HCT116 (cell line): ENCODE data around the gene MBOAT1. TPM values are rescaled to one million over a fixed set of nuclear protein-coding genes. Genes with fewer than 3 reads are reported as not detected.

Experiments used
- ATAC-seq: fragments of 200-7000 bp; cut with Tn5 transposase; 2 replicates; pipeline ENCODE4 v1.9.1; 2020; ENCODE audit warnings: mild to moderate bottlenecking, moderate library complexity
- BruUV-seq: library from RNA; stranded (reverse); fragments of 400-500 nt; replicated peaks from 2 replicates; lab custom pipeline; 2021; lab: Mats Ljungman, UMichigan
- CTCF ChIA-PET: fragments of 300-600 bp; sonication (Branson Sonifier 250); formaldehyde crosslinking; loops from one replicate; lab custom pipeline; 2021; ENCODE audit warnings: antibody characterized with exemption; lab: Charles Lee
- POLR2A ChIA-PET: fragments of 300-600, 350-600 bp; sonication (Branson Sonifier 250); formaldehyde crosslinking; loops from one replicate; lab custom pipeline; 2021; ENCODE audit warnings: antibody characterized with exemption; lab: Charles Lee
- RAD21 ChIA-PET, 2 experiments: fragments of 300-600 bp; sonication (Branson Sonifier 250); formaldehyde crosslinking; loops; one replicate each; lab custom pipeline; 2023; ENCODE audit warnings: low total read pairs in 2 of 2; ENCODE audit not compliant: uncharacterized antibody in 2 of 2, unreplicated experiment in 2 of 2, low non-redundant PET in 1 of 2; lab: Charles Lee
- DNase-seq: peaks from one replicate; pipeline ENCODE4 v3.0.0-alpha.2; 2010; ENCODE audit warnings: low read depth, low spot score
- H2AFZ ChIP-seq: fragments of 200-600 bp; shearing (Covaris generic), sonication (generic); 2 replicates; pipeline ENCODE4 v1.6.1; 2017; ENCODE audit warnings: low read depth, mixed run types, mixed read lengths, antibody characterized with exemption, low read length; ENCODE audit not compliant: poor library complexity, severe bottlenecking
- H3K27ac ChIP-seq: 2 replicates; pipeline ENCODE4 v1.5.1; 2012; ENCODE audit warnings: low read depth, low read length
- H3K27me3 ChIP-seq: fragments of 200-600 bp; sonication (generic); 2 replicates; pipeline ENCODE4 v1.6.1; 2016; ENCODE audit warnings: mixed run types, low read length, mixed read lengths; ENCODE audit not compliant: insufficient read depth
- H3K36me3 ChIP-seq, 2 experiments: fragments of 200-500 bp in 1 of 2; fragments of 200-600 bp in 1 of 2; sonication (Bioruptor generic) in 1 of 2; sonication (generic) in 1 of 2; 2 replicates each; pipeline versions ENCODE4 v1.5.1 to v1.6.1; 2014 to 2016; ENCODE audit warnings: low read length in 2 of 2, inconsistent platforms in 1 of 2, mixed read lengths in 1 of 2, mixed run types in 1 of 2; ENCODE audit not compliant: insufficient read depth in 2 of 2, control insufficient read depth in 1 of 2
- H3K4me1 ChIP-seq, 2 experiments: fragments of 200-600 bp in 1 of 2; sonication (generic) in 1 of 2; 2 replicates each; pipeline versions ENCODE4 v1.5.1 to v1.6.1; 2012 to 2017; ENCODE audit warnings: low read length in 2 of 2, inconsistent platforms in 1 of 2, mild to moderate bottlenecking in 1 of 2, mixed read lengths in 1 of 2, mixed run types in 1 of 2, moderate library complexity in 1 of 2; ENCODE audit not compliant: insufficient read depth in 2 of 2, control insufficient read depth in 1 of 2
- H3K4me2 ChIP-seq: fragments of 200-600 bp; sonication (generic); 2 replicates; pipeline ENCODE4 v1.6.1; 2017; ENCODE audit warnings: mixed run types, low read length, mixed read lengths
- H3K4me3 ChIP-seq, 2 experiments: fragments of 200-600 bp in 1 of 2; sonication (generic) in 1 of 2; replicated peaks in 1 of 2; 2 replicates each; pipeline ENCODE4 v1.5.1; 2011 to 2016; ENCODE audit warnings: low read length in 2 of 2, control low read depth in 1 of 2, low read depth in 1 of 2, mild to moderate bottlenecking in 1 of 2, mixed read lengths in 1 of 2, mixed run types in 1 of 2
- H3K79me2 ChIP-seq: fragments of 200-600 bp; sonication (generic); 2 replicates; pipeline ENCODE4 v1.6.1; 2017; ENCODE audit warnings: mild to moderate bottlenecking, mixed run types, low read length, moderate library complexity, mixed read lengths; ENCODE audit not compliant: insufficient read depth
- H3K9ac ChIP-seq: fragments of 200-600 bp; sonication (generic); 2 replicates; pipeline ENCODE4 v1.6.1; 2016; ENCODE audit warnings: low read length, mixed read lengths
- H3K9me2 ChIP-seq: fragments of 200-600 bp; sonication (generic), shearing (Covaris generic); 2 replicates; pipeline ENCODE4 v1.6.1; 2017; ENCODE audit warnings: mixed run types, mild to moderate bottlenecking, moderate library complexity; ENCODE audit not compliant: insufficient read depth
- H3K9me3 ChIP-seq, 2 experiments: fragments of 200-500 bp in 1 of 2; fragments of 200-600 bp in 1 of 2; sonication (Bioruptor generic) in 1 of 2; sonication (generic) in 1 of 2; 2 replicates each; pipeline ENCODE4 v1.6.1; 2014 to 2017; ENCODE audit warnings: low read length in 2 of 2, mixed read lengths in 2 of 2, inconsistent platforms in 1 of 2, low read depth in 1 of 2, mild to moderate bottlenecking in 1 of 2, mixed run types in 1 of 2, moderate library complexity in 1 of 2; ENCODE audit not compliant: control insufficient read depth in 1 of 2, insufficient read depth in 1 of 2
- H4K20me1 ChIP-seq: fragments of 200-600 bp; sonication (generic), shearing (Covaris generic); 2 replicates; pipeline ENCODE4 v1.6.1; 2017; ENCODE audit warnings: mixed run types, mild to moderate bottlenecking, moderate library complexity; ENCODE audit not compliant: insufficient read depth
- CBX3 ChIP-seq: IDR thresholded peaks from 2 replicates; pipeline ENCODE4 v1.6.1; 2012; ENCODE audit warnings: low read depth
- CEBPB ChIP-seq: IDR thresholded peaks from 2 replicates; pipeline ENCODE4 v1.6.1; 2012; ENCODE audit warnings: low read depth
- EGR1 ChIP-seq: IDR thresholded peaks from 2 replicates; pipeline ENCODE4 v1.6.1; 2012; ENCODE audit warnings: low read depth
- JUND ChIP-seq: IDR thresholded peaks from 2 replicates; pipeline ENCODE4 v1.6.1; 2012
- POLR2A ChIP-seq: IDR thresholded peaks from 2 replicates; pipeline ENCODE4 v1.7.0; 2011; ENCODE audit warnings: borderline replicate concordance; ENCODE audit not compliant: insufficient read depth, insufficient read length; ENCODE audit errors: extremely low read depth
- RAD21 ChIP-seq: IDR thresholded peaks from 2 replicates; pipeline ENCODE4 v1.6.1; 2012; ENCODE audit warnings: low read depth, mild to moderate bottlenecking
- TCF7L2 ChIP-seq: IDR thresholded peaks from 2 replicates; pipeline ENCODE4 v1.7.0; 2011; ENCODE audit warnings: borderline replicate concordance, inconsistent platforms; ENCODE audit not compliant: insufficient read depth, insufficient read length; ENCODE audit errors: extremely low read depth
- ZFX ChIP-seq: fragments of 450-650 bp; IDR thresholded peaks from 2 replicates; pipeline ENCODE4 v1.6.1; 2017
- ZNF274 ChIP-seq: fragments of 200-500 bp; sonication (Bioruptor generic); IDR thresholded peaks from 2 replicates; pipeline ENCODE4 v1.6.1; 2014; ENCODE audit warnings: mild to moderate bottlenecking, low read depth, low read length, inconsistent platforms
- intact Hi-C: fragments of 100-400 bp; cut with micrococcal nuclease; formaldehyde crosslinking; loops from 2 replicates; pipeline ENCODE4 v1.10.0; 2022
- total RNA-seq: library from RNA; stranded (reverse); gene quantifications from one replicate; pipeline ENCODE4 v1.2.1, GENCODE V29; 2021; ENCODE audit not compliant: unreplicated experiment
- TF ChIP-seq, protein P1 (sequence below), 3 experiments: fragments of 200-600 bp in 1 of 3; sonication (generic) in 1 of 3; IDR thresholded peaks in 2 of 3; conservative IDR thresholded peaks in 1 of 3; 2 replicates each; pipeline ENCODE4 v1.5.1; 2012 to 2017; ENCODE audit warnings: low read depth in 2 of 3, low read length in 2 of 3, antibody characterized with exemption in 1 of 3, borderline replicate concordance in 1 of 3, control low read depth in 1 of 3, mild to moderate bottlenecking in 1 of 3, mixed read lengths in 1 of 3, mixed run types in 1 of 3, moderate library complexity in 1 of 3; ENCODE audit not compliant: insufficient read depth in 1 of 3
- TF ChIP-seq, protein P2 (sequence below): IDR thresholded peaks from 2 replicates; pipeline ENCODE4 v1.6.1; 2012; ENCODE audit warnings: low read depth

MBOAT1 gene
- total RNA-seq, 1 experiment from 2014 or later: 11.7 TPM

DNA sequence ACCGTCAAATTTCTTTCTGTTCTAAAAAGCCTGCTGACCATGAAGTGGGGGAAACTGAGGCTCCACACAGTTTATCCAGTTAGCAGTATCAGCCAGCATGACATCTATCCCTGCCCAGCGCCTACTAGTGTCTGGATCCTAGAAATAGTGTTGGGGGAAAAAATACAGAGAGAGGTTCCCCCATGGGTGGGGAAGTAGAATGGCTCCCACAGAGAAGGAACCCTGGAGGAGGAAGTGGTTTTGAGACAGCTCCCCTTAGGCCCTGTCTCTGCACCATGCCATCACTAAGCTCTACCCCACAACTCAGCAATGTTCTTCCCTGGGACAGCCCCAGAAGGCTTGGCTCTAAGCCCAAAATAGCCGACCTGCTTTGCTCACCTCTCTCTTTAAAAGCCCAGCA is 153.4 kb downstream of the MBOAT1 start:
- no peak for TF ChIP-seq ZNF274
- TF ChIP-seq RAD21: no peak
- TF ChIP-seq, protein P1, sequence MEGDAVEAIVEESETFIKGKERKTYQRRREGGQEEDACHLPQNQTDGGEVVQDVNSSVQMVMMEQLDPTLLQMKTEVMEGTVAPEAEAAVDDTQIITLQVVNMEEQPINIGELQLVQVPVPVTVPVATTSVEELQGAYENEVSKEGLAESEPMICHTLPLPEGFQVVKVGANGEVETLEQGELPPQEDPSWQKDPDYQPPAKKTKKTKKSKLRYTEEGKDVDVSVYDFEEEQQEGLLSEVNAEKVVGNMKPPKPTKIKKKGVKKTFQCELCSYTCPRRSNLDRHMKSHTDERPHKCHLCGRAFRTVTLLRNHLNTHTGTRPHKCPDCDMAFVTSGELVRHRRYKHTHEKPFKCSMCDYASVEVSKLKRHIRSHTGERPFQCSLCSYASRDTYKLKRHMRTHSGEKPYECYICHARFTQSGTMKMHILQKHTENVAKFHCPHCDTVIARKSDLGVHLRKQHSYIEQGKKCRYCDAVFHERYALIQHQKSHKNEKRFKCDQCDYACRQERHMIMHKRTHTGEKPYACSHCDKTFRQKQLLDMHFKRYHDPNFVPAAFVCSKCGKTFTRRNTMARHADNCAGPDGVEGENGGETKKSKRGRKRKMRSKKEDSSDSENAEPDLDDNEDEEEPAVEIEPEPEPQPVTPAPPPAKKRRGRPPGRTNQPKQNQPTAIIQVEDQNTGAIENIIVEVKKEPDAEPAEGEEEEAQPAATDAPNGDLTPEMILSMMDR (IDR thresholded peaks at IDR 0.05 in 2 of 3, conservative IDR thresholded peaks at IDR 0.05 in 1 of 3; ENCODE audit: borderline replicate concordance in 1 of 3, insufficient read depth in 1 of 3, low read depth in 2 of 3, low read length in 2 of 3): peak in 2 of 3 experiments; percentile 13 to 20; a peak in 2 of 6 replicates
- TF ChIP-seq EGR1: no peak
- TF ChIP-seq CBX3: no peak
- TF ChIP-seq CEBPB: no peak
- POLR2A ChIA-PET: no interaction called here
- H3K9me2 ChIP-seq: no peaks in the 10 kb centered on the region
- H3K27ac ChIP-seq: no peak overlapping the region
- H4K20me1 ChIP-seq: no peaks in the 10 kb centered on the region
- RAD21 ChIA-PET: no interaction called here
- ATAC-seq: no peak
- no peaks in the 10 kb centered on the region for H3K79me2 ChIP-seq
- BruUV-seq: no TSS peak
- no peak overlapping the region for H3K4me3 ChIP-seq
- no peaks in the 10 kb centered on the region for H3K4me1 ChIP-seq
- H3K9me3 ChIP-seq: no peaks in the 10 kb centered on the region
- DNase-seq: no peak
- intact Hi-C loops: loop anchor here (5.0 to 10.0 kb wide), 5 partner anchors 187 to 1734 kb away; no protein-coding TSS in a partner anchor
- H3K4me2 ChIP-seq: no peak overlapping the region
- H3K27me3 ChIP-seq: no peaks in the 10 kb centered on the region
- CTCF ChIA-PET: no interaction called here
- H2AFZ ChIP-seq: no peak overlapping the region
- H3K9ac ChIP-seq: no peak overlapping the region
- H3K36me3 ChIP-seq: no peaks in the 10 kb centered on the region

GRCh38 chr6:20058121-20058905 is 154.0 kb downstream of the MBOAT1 start:
- Histone ChIP-seq H3K4me2 (no peak overlapping the region), H4K20me1 (no peaks in the 10 kb centered on the region), H3K9me2 (no peaks in the 10 kb centered on the region), H3K36me3 (no peaks in the 10 kb centered on the region), H2AFZ (no peak overlapping the region), H3K27me3 (no peaks in the 10 kb centered on the region), H3K4me1 (no peaks in the 10 kb centered on the region), H3K27ac (no peak overlapping the region), H3K79me2 (no peaks in the 10 kb centered on the region), H3K9ac (no peak overlapping the region), H3K4me3 (no peak overlapping the region), H3K9me3 (no peaks in the 10 kb centered on the region)
- intact Hi-C loops: loop anchor here (5.0 to 10.0 kb wide), 5 partner anchors 186 to 1734 kb away; no protein-coding TSS in a partner anchor
- no TSS peak for BruUV-seq
- DNase-seq: no peak
- CTCF ChIA-PET: no interaction called here
- RAD21 ChIA-PET: no interaction called here
- ATAC-seq: no peak
- POLR2A ChIA-PET: no interaction called here
- TF ChIP-seq TCF7L2 (no peak), ZFX (no peak), JUND (no peak), EGR1 (no peak), POLR2A (no peak)
- TF ChIP-seq, protein P1 (IDR thresholded peaks at IDR 0.05 in 2 of 3, conservative IDR thresholded peaks at IDR 0.05 in 1 of 3; ENCODE audit: borderline replicate concordance in 1 of 3, insufficient read depth in 1 of 3, low read depth in 2 of 3, low read length in 2 of 3): no peak
- TF ChIP-seq, protein P2, sequence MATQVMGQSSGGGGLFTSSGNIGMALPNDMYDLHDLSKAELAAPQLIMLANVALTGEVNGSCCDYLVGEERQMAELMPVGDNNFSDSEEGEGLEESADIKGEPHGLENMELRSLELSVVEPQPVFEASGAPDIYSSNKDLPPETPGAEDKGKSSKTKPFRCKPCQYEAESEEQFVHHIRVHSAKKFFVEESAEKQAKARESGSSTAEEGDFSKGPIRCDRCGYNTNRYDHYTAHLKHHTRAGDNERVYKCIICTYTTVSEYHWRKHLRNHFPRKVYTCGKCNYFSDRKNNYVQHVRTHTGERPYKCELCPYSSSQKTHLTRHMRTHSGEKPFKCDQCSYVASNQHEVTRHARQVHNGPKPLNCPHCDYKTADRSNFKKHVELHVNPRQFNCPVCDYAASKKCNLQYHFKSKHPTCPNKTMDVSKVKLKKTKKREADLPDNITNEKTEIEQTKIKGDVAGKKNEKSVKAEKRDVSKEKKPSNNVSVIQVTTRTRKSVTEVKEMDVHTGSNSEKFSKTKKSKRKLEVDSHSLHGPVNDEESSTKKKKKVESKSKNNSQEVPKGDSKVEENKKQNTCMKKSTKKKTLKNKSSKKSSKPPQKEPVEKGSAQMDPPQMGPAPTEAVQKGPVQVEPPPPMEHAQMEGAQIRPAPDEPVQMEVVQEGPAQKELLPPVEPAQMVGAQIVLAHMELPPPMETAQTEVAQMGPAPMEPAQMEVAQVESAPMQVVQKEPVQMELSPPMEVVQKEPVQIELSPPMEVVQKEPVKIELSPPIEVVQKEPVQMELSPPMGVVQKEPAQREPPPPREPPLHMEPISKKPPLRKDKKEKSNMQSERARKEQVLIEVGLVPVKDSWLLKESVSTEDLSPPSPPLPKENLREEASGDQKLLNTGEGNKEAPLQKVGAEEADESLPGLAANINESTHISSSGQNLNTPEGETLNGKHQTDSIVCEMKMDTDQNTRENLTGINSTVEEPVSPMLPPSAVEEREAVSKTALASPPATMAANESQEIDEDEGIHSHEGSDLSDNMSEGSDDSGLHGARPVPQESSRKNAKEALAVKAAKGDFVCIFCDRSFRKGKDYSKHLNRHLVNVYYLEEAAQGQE: no peak
